Ureter (tissue), 1 donor: Measurements from ENCODE around the gene GLIPR1. TPM values are rescaled to one million over a fixed set of nuclear protein-coding genes. Genes with fewer than 3 reads are reported as not detected.
A peak's percentile ranks its signal among the peaks of the same experiment; 100 is the strongest.
"Not testable (repeated sequence)": the region's sequence is repeated elsewhere in the genome, so short reads cannot be mapped to it uniquely, and the experiment has no call there.

ENCODE experiments used
- DNase-seq: peaks from one replicate; pipeline ENCODE4 v3.0.0-alpha.2; 2020; ENCODE audit warnings: low spot score
- total RNA-seq: library from RNA; stranded (reverse); gene quantifications from one replicate; pipeline ENCODE4 v1.2.4, GENCODE V29; 2023
- donor health status: DM: yes; HTN: yes; CAD: no.

The GLIPR1 gene
- total RNA-seq: 18.4 TPM

- peak; percentile 70 for DNase-seq
Observed at GRCh38 chr12:75480469-75480949, at the start of gene GLIPR1. TSS of gene GLIPR1 (plus strand) at chr12:75480755. CDS start at chr12:75480881, 126 bp downstream.

- DNase-seq: no peak
Observed at GRCh38 chr12:75432924-75433323, 47.6 kb upstream of the GLIPR1 start.

GRCh38 chr12:75437564-75437963 lies 43.0 kb upstream of the GLIPR1 start:
- DNase-seq: no peak

- DNase-seq: no peak
Observed at GRCh38 chr12:75438059-75438754, 42.3 kb upstream of the GLIPR1 start.

- DNase-seq: no peak
Observed at GRCh38 chr12:75439048-75439447, 41.5 kb upstream of the GLIPR1 start.

- no peak for DNase-seq
Observed at GRCh38 chr12:75439930-75440329, 40.6 kb upstream of the GLIPR1 start.

- not testable (repeated sequence) for DNase-seq
Observed at GRCh38 chr12:75441687-75442449, 38.7 kb upstream of the GLIPR1 start.

- not testable (repeated sequence) for DNase-seq
Observed at GRCh38 chr12:75442454-75442853, 38.1 kb upstream of the GLIPR1 start.

- no peak for DNase-seq
Observed at GRCh38 chr12:75443709-75444108, 36.8 kb upstream of the GLIPR1 start.

- no peak for DNase-seq
Observed at GRCh38 chr12:75444429-75445136, 36.0 kb upstream of the GLIPR1 start.

- not testable (repeated sequence) for DNase-seq
Observed at GRCh38 chr12:75445137-75445507, 35.4 kb upstream of the GLIPR1 start.

- DNase-seq: no peak
Observed at GRCh38 chr12:75446857-75447256, 33.7 kb upstream of the GLIPR1 start.

GRCh38 chr12:75447691-75448393 lies 32.7 kb upstream of the GLIPR1 start:
- DNase-seq: no peak

- no peak for DNase-seq
Observed at GRCh38 chr12:75452675-75453330, 27.8 kb upstream of the GLIPR1 start.

GRCh38 chr12:75455839-75456238 lies 24.7 kb upstream of the GLIPR1 start:
- no peak for DNase-seq

GRCh38 chr12:75457191-75457590 lies 23.4 kb upstream of the GLIPR1 start:
- no peak for DNase-seq

- DNase-seq: not testable (repeated sequence)
Observed at GRCh38 chr12:75457866-75458265, 22.7 kb upstream of the GLIPR1 start.

GRCh38 chr12:75459755-75460154 lies 20.8 kb upstream of the GLIPR1 start:
- DNase-seq: no peak

GRCh38 chr12:75460204-75460603 lies 20.4 kb upstream of the GLIPR1 start:
- no peak for DNase-seq

GRCh38 chr12:75471902-75472890 lies 8.4 kb upstream of the GLIPR1 start:
- DNase-seq: no peak
